ENCODE data around the gene CYS1. TPM values are rescaled to one million over a fixed set of nuclear protein-coding genes. Genes with fewer than 3 reads are reported as not detected.

Gene CYS1
- total and polyA plus RNA-seq, 2 of the 13 experiments (the other 11 are each of a cell fraction or from before 2014, with no cell fraction given), result 0.04 TPM; not detected in 1

DNA sequence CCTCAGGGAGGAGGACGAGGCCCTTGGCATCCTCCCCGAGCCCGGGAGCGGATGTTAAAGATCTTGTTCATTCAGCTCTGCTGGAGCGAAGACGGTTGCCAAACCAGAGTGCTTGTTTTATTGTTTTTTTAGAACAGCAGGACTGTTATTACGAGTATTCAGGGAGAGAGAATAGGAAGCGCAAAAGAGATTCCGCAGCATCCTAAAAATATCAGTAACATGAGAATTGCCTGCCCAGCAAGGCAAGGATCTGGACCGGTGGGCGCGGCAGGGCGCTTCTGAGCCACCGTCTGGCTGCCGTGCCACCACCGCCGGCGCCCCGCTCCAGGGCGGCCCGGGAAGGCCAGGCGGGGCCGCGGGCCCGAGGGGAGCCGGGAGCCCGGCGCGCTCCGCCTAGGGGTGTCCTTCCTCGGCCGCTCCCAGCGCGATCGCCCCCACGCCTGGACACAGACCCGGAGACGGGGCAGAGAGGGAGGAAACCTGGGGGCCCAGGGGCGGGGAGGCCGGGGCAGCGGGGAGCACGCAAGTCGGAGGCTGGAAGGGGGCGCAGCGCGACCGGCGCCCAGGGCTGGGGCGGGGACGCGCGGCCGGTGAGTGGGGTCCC lies 843 bp downstream of the CYS1 start (continued):
- TF ChIP-seq, protein P1, sequence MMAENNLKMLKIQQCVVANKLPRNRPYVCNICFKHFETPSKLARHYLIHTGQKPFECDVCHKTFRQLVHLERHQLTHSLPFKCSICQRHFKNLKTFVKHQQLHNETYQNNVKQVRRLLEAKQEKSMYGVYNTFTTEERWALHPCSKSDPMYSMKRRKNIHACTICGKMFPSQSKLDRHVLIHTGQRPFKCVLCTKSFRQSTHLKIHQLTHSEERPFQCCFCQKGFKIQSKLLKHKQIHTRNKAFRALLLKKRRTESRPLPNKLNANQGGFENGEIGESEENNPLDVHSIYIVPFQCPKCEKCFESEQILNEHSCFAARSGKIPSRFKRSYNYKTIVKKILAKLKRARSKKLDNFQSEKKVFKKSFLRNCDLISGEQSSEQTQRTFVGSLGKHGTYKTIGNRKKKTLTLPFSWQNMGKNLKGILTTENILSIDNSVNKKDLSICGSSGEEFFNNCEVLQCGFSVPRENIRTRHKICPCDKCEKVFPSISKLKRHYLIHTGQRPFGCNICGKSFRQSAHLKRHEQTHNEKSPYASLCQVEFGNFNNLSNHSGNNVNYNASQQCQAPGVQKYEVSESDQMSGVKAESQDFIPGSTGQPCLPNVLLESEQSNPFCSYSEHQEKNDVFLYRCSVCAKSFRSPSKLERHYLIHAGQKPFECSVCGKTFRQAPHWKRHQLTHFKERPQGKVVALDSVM (CRISPR knock-in tag; IDR thresholded peaks at IDR 0.05), result peak; percentile 50; the same call in 1 of the 2 replicates
- TF ChIP-seq KLF13 (CRISPR knock-in tag; IDR thresholded peaks at IDR 0.05) (no peak), ZNF446 (CRISPR knock-in tag; IDR thresholded peaks at IDR 0.05) (peak; percentile 71; the same call in 1 of the 2 replicates), ZNF20 (CRISPR knock-in tag; IDR thresholded peaks at IDR 0.05) (no peak), IRX3 (CRISPR knock-in tag; IDR thresholded peaks at IDR 0.05; ENCODE audit: borderline replicate concordance, low read depth) (no peak), ZSCAN29 (CRISPR knock-in tag; conservative IDR thresholded peaks at IDR 0.05) (no peak), ZMYM3 (CRISPR knock-in tag; IDR thresholded peaks at IDR 0.05) (no peak), ZNF260 (CRISPR knock-in tag; IDR thresholded peaks at IDR 0.05; ENCODE audit: borderline replicate concordance, low read depth) (no peak), BCL6 (CRISPR knock-in tag; IDR thresholded peaks at IDR 0.05) (no peak), CC2D1A (CRISPR knock-in tag; IDR thresholded peaks at IDR 0.05) (no peak), IRF1 (CRISPR knock-in tag; IDR thresholded peaks at IDR 0.05; ENCODE audit: low read depth) (no peak), ZNF547 (CRISPR knock-in tag; IDR thresholded peaks at IDR 0.05) (0 out of 2 replicates have a peak, but pooled peaks have one; percentile 29), ZHX2 (IDR thresholded peaks at IDR 0.05; ENCODE audit: low read depth) (no peak), ZHX2 (CRISPR knock-in tag; IDR thresholded peaks at IDR 0.05; ENCODE audit: borderline replicate concordance) (0 out of 2 replicates have a peak, but pooled peaks have one; percentile 18), ZNF761 (CRISPR knock-in tag; conservative IDR thresholded peaks at IDR 0.05) (no peak), ZFP90 (CRISPR knock-in tag; IDR thresholded peaks at IDR 0.05; ENCODE audit: borderline replicate concordance) (no peak), SRF (IDR thresholded peaks at IDR 0.05; ENCODE audit: low read depth, low read length) (no peak), ZNF577 (CRISPR knock-in tag; IDR thresholded peaks at IDR 0.05; ENCODE audit: borderline replicate concordance, low read depth) (no peak)

Data from HepG2 (cell line).